GM12878 (cell line): Measurements from ENCODE around the gene IKZF1. TPM values are rescaled to one million over a fixed set of nuclear protein-coding genes. Genes with fewer than 3 reads are reported as not detected.

Experiments used
- ATAC-seq: fragments of 200-7000 bp; cut with Tn5 transposase; 3 replicates; pipeline ENCODE4 v1.9.1; 2020; ENCODE audit warnings: mild to moderate bottlenecking, moderate library complexity
- BruUV-seq: library from RNA; stranded (reverse); fragments of 400-500 nt; replicated peaks from 2 replicates; lab custom pipeline; 2021; lab: Mats Ljungman, UMichigan
- CTCF ChIA-PET: fragments of 300-600 bp; sonication (Branson Sonifier 250); formaldehyde crosslinking; extraction: SDS; loops from one replicate; lab custom pipeline; 2021; ENCODE audit warnings: inconsistent platforms; lab: Yijun Ruan, JAX
- POLR2A ChIA-PET: fragments of 350-600 bp; formaldehyde crosslinking; extraction: SDS; loops from one replicate; lab custom pipeline; 2021; ENCODE audit warnings: inconsistent platforms; lab: Charles Lee
- RAD21 ChIA-PET: fragments of 300-600 bp; sonication (Branson Sonifier 250); formaldehyde crosslinking; loops from one replicate; lab custom pipeline; 2023; ENCODE audit warnings: antibody characterized with exemption; ENCODE audit not compliant: unreplicated experiment; lab: Charles Lee
- SMC1A ChIA-PET: fragments of 300-600 bp; sonication (Branson Sonifier 250); formaldehyde crosslinking; loops from one replicate; lab custom pipeline; 2023; ENCODE audit not compliant: unreplicated experiment, uncharacterized antibody; lab: Charles Lee
- DNase-seq: peaks from one replicate; pipeline ENCODE4 v3.0.0-alpha.2; 2011; ENCODE audit warnings: low read depth, low spot score
- FAIRE-seq: peaks from 3 replicates; lab custom pipeline; 2011; peaks lifted over from hg19 to GRCh38; lab: Jason Lieb, UNC
- H2AFZ ChIP-seq: 2 replicates; pipeline ENCODE4 v1.6.0; 2011; ENCODE audit warnings: low read depth, low read length, control low read depth; ENCODE audit not compliant: control insufficient read depth
- H3K27ac ChIP-seq: 2 replicates; pipeline ENCODE4 v1.5.1; 2011; ENCODE audit warnings: control low read depth; ENCODE audit not compliant: control insufficient read depth, insufficient read depth
- H3K27me3 ChIP-seq, 2 experiments: replicated peaks in 1 of 2; 2 replicates each; pipeline versions ENCODE4 v1.6.0 to v1.6.1; 2011; ENCODE audit warnings: low read length in 1 of 2; ENCODE audit not compliant: control insufficient read depth in 2 of 2, insufficient read depth in 2 of 2
- H3K36me3 ChIP-seq, 2 experiments: 2 replicates each; pipeline ENCODE4 v1.5.1; 2011; ENCODE audit warnings: low read length in 1 of 2; ENCODE audit not compliant: control insufficient read depth in 2 of 2, insufficient read depth in 2 of 2
- H3K4me1 ChIP-seq: 2 replicates; pipeline ENCODE4 v1.6.1; 2011; ENCODE audit warnings: mild to moderate bottlenecking, low read length, moderate library complexity, mixed read lengths; ENCODE audit not compliant: control insufficient read depth, insufficient read depth
- H3K4me2 ChIP-seq: 2 replicates; pipeline ENCODE4 v1.6.0; 2011; ENCODE audit warnings: control low read depth; ENCODE audit not compliant: control insufficient read depth, insufficient read depth
- H3K4me3 ChIP-seq: fragments of 200-600 bp; sonication (generic); 2 replicates; pipeline ENCODE4 v1.5.1; 2016
- H3K79me2 ChIP-seq: 2 replicates; pipeline ENCODE4 v1.6.0; 2011; ENCODE audit warnings: low read length; ENCODE audit not compliant: control insufficient read depth, insufficient read depth
- H3K9ac ChIP-seq: 2 replicates; pipeline ENCODE4 v1.8.0; 2011; ENCODE audit warnings: low read length, control low read depth, mixed read lengths; ENCODE audit not compliant: control insufficient read depth, insufficient read depth
- H3K9me3 ChIP-seq: replicated peaks from 3 replicates; pipeline ENCODE4 v1.5.1; 2011; ENCODE audit warnings: mild to moderate bottlenecking, low read length; ENCODE audit not compliant: control insufficient read depth, insufficient read depth
- H4K20me1 ChIP-seq: 2 replicates; pipeline ENCODE4 v1.6.0; 2011; ENCODE audit not compliant: control insufficient read depth, insufficient read depth
- ATF7 ChIP-seq: fragments of 450-650 bp; IDR thresholded peaks from 2 replicates; pipeline ENCODE4 v1.6.1; 2016; ENCODE audit warnings: low read depth, mild to moderate bottlenecking
- CHD1 ChIP-seq: IDR thresholded peaks from 2 replicates; pipeline ENCODE4 v1.6.1; 2012; ENCODE audit warnings: low read depth, low read length, improper control_type of control experiment
- EED ChIP-seq: sonication (generic); IDR thresholded peaks from 2 replicates; pipeline ENCODE4 v1.6.1; 2016; ENCODE audit warnings: antibody characterized with exemption, low read depth
- ESRRA ChIP-seq: IDR thresholded peaks from 2 replicates; pipeline ENCODE4 v1.6.1; 2012; ENCODE audit warnings: mild to moderate bottlenecking, low read length, improper control_type of control experiment
- JUND ChIP-seq: IDR thresholded peaks from 2 replicates; pipeline ENCODE4 v1.6.1; 2012; ENCODE audit warnings: low read depth, mild to moderate bottlenecking, low read length, improper control_type of control experiment, moderate library complexity
- KAT2A ChIP-seq: conservative IDR thresholded peaks from 2 replicates; pipeline ENCODE4 v1.6.1; 2011; ENCODE audit warnings: low read depth, low read length; ENCODE audit not compliant: control insufficient read depth
- MTA3 ChIP-seq: IDR thresholded peaks from 2 replicates; pipeline ENCODE4 v1.6.1; 2012; ENCODE audit warnings: low read length, inconsistent platforms, borderline replicate concordance
- SMC3 ChIP-seq: IDR thresholded peaks from 2 replicates; pipeline ENCODE4 v1.6.1; 2011; ENCODE audit warnings: low read length, improper control_type of control experiment, borderline replicate concordance
- WGBS: methylation state at CpG from one replicate; pipeline ENCODE4 v1.1.6; 2016; ENCODE audit warnings: low lambda C conversion rate; ENCODE audit not compliant: insufficient replicate concordance, insufficient coverage; ENCODE audit errors: missing lambda C conversion rate; 5-methylcytosine and 5-hydroxymethylcytosine counted together
- in situ Hi-C: fragments of 300-500 bp; cut with MboI; formaldehyde crosslinking; loops from 9 replicates; pipeline ENCODE4 v1.14.3; 2018; ENCODE audit warnings: mixed read lengths
- intact Hi-C: fragments of 100-400 bp; cut with micrococcal nuclease; formaldehyde crosslinking; loops from one replicate; pipeline ENCODE4 v1.14.2; 2022; ENCODE audit not compliant: unreplicated experiment
- polyA plus RNA-seq, 11 experiments: library from polyadenylated mRNA; depleted of rRNA in 4 of 11; unstranded in 6 of 11; stranded (reverse) in 5 of 11; fragments of >200 nt; fragmentation: Nextera tagmentation in 4 of 11; fragmentation: Illumina TruSeq in 1 of 11; extraction: Ambion mirVana in 4 of 11; extraction: Trizol in 1 of 11; gene quantifications; 1 replicate in 1 of 11; 2 replicates in 10 of 11; pipeline versions ENCODE4 v1.2.1 to v1.2.3, GENCODE V29; 2011 to 2016; ENCODE audit warnings: inconsistent platforms in 2 of 11, missing spikeins in 2 of 11, low read depth in 1 of 11
- total RNA-seq, 4 experiments: library from RNA; depleted of rRNA in 3 of 4; stranded (reverse); fragments of >200 nt in 3 of 4; fragmentation: Illumina TruSeq in 1 of 4; extraction: Trizol in 1 of 4; gene quantifications; 2 replicates each; pipeline versions ENCODE4 v1.2.1 to v1.2.3, GENCODE V29; 2013 to 2021
- TF ChIP-seq, protein P1 (sequence below): fragments of 150-350 bp; IDR thresholded peaks from 2 replicates; pipeline ENCODE4 v1.6.1; 2016; ENCODE audit warnings: low read depth, low read length
- TF ChIP-seq, protein P2 (sequence below): fragments of 450-650 bp; formaldehyde crosslinking; IDR thresholded peaks from 2 replicates; pipeline ENCODE4 v1.5.0; 2022; ENCODE audit warnings: mild to moderate bottlenecking, missing genetic modification characterization

The IKZF1 gene
- total and polyA plus RNA-seq, 10 of the 15 experiments (the other 5 are each of a cell fraction or from before 2014, with no cell fraction given) = 27.2 to 125 (median 71.6) TPM

DNA sequence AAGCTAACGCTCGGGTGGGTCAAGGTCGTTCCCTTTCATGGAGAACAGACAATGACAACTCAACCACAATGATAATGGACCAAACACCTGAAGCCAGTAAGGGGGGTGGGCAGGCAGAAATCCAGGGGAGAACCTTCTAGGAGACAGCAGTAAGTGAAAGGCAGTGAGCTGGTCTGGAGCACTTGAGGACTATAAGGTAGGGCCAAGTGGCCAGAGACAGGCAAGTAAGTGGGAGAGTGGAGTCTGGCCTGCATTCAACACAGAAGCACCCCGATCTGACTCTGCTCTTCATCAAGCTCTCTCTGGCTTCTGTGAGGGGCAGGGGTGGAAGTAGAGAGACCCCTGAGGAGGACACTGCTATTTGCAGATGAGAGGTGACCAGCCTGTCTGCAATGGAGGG lies 7.7 kb upstream of the IKZF1 start:
- Histone ChIP-seq H3K9me3 (no peaks in the 10 kb centered on the region), H3K4me3 (no peak overlapping the region), H3K27ac (no peak overlapping the region), H3K4me1 (peaks cover 22% of the 10 kb centered on the region), H2AFZ (no peak overlapping the region), H3K4me2 (no peak overlapping the region), H3K27me3 (no peaks in the 10 kb centered on the region), H3K36me3 (no peaks in the 10 kb centered on the region), H3K9ac (no peak overlapping the region), H4K20me1 (no peaks in the 10 kb centered on the region), H3K79me2 (no peaks in the 10 kb centered on the region)
- ATAC-seq (no peak), FAIRE-seq (no peak), DNase-seq (no peak)
- intact Hi-C loops = no loop called here
- ChIA-PET SMC1A (interaction anchor here (0.9 to 11.8 kb wide), 8 partner anchors 8 to 110 kb away, joined by 3 to 177 read pairs (median 6); no protein-coding TSS in a partner anchor), RAD21 (interaction anchor here (5.0 kb wide), 1 partner anchor 13 kb away, joined by 19 read pairs; no protein-coding TSS in a partner anchor), POLR2A (interaction anchor here (0.8 to 1.4 kb wide), 3 partner anchors 15 to 66 kb away, joined by 3 read pairs; no protein-coding TSS in a partner anchor), CTCF (interaction anchor here (1.2 to 2.7 kb wide), 4 partner anchors 9 to 122 kb away, joined by 3 to 8 read pairs (median 4); partner anchors contain the start of gene IKZF1)
- no TSS peak for BruUV-seq
- 59% methylated on average over 4 of the region's 4 CpGs for WGBS
- no peak for TF ChIP-seq ESRRA
- TF ChIP-seq, protein P1, sequence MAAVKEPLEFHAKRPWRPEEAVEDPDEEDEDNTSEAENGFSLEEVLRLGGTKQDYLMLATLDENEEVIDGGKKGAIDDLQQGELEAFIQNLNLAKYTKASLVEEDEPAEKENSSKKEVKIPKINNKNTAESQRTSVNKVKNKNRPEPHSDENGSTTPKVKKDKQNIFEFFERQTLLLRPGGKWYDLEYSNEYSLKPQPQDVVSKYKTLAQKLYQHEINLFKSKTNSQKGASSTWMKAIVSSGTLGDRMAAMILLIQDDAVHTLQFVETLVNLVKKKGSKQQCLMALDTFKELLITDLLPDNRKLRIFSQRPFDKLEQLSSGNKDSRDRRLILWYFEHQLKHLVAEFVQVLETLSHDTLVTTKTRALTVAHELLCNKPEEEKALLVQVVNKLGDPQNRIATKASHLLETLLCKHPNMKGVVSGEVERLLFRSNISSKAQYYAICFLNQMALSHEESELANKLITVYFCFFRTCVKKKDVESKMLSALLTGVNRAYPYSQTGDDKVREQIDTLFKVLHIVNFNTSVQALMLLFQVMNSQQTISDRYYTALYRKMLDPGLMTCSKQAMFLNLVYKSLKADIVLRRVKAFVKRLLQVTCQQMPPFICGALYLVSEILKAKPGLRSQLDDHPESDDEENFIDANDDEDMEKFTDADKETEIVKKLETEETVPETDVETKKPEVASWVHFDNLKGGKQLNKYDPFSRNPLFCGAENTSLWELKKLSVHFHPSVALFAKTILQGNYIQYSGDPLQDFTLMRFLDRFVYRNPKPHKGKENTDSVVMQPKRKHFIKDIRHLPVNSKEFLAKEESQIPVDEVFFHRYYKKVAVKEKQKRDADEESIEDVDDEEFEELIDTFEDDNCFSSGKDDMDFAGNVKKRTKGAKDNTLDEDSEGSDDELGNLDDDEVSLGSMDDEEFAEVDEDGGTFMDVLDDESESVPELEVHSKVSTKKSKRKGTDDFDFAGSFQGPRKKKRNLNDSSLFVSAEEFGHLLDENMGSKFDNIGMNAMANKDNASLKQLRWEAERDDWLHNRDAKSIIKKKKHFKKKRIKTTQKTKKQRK = no peak
- no peak for TF ChIP-seq KAT2A
- TF ChIP-seq SMC3 = no peak
- TF ChIP-seq EED = no peak
- TF ChIP-seq JUND = no peak
- TF ChIP-seq CHD1 = no peak
- no peak for TF ChIP-seq ATF7
- TF ChIP-seq, protein P2, sequence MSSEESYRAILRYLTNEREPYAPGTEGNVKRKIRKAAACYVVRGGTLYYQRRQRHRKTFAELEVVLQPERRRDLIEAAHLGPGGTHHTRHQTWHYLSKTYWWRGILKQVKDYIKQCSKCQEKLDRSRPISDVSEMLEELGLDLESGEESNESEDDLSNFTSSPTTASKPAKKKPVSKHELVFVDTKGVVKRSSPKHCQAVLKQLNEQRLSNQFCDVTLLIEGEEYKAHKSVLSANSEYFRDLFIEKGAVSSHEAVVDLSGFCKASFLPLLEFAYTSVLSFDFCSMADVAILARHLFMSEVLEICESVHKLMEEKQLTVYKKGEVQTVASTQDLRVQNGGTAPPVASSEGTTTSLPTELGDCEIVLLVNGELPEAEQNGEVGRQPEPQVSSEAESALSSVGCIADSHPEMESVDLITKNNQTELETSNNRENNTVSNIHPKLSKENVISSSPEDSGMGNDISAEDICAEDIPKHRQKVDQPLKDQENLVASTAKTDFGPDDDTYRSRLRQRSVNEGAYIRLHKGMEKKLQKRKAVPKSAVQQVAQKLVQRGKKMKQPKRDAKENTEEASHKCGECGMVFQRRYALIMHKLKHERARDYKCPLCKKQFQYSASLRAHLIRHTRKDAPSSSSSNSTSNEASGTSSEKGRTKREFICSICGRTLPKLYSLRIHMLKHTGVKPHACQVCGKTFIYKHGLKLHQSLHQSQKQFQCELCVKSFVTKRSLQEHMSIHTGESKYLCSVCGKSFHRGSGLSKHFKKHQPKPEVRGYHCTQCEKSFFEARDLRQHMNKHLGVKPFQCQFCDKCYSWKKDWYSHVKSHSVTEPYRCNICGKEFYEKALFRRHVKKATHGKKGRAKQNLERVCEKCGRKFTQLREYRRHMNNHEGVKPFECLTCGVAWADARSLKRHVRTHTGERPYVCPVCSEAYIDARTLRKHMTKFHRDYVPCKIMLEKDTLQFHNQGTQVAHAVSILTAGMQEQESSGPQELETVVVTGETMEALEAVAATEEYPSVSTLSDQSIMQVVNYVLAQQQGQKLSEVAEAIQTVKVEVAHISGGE (CRISPR knock-in tag) = no peak
- no peak for TF ChIP-seq MTA3
- in situ Hi-C loops = no loop called here
